GM21529 (cell line): ENCODE results near the gene PREB.
"Not testable (repeated sequence)": the region's sequence is repeated elsewhere in the genome, so short reads cannot be mapped to it uniquely, and the experiment has no call there.

Experiments
- ATAC-seq: cut with Tn5 transposase; IDR thresholded peaks from one replicate; pipeline ENCODE4 v1.9.1; 2021; ENCODE audit not compliant: unreplicated experiment

The PREB gene

DNA sequence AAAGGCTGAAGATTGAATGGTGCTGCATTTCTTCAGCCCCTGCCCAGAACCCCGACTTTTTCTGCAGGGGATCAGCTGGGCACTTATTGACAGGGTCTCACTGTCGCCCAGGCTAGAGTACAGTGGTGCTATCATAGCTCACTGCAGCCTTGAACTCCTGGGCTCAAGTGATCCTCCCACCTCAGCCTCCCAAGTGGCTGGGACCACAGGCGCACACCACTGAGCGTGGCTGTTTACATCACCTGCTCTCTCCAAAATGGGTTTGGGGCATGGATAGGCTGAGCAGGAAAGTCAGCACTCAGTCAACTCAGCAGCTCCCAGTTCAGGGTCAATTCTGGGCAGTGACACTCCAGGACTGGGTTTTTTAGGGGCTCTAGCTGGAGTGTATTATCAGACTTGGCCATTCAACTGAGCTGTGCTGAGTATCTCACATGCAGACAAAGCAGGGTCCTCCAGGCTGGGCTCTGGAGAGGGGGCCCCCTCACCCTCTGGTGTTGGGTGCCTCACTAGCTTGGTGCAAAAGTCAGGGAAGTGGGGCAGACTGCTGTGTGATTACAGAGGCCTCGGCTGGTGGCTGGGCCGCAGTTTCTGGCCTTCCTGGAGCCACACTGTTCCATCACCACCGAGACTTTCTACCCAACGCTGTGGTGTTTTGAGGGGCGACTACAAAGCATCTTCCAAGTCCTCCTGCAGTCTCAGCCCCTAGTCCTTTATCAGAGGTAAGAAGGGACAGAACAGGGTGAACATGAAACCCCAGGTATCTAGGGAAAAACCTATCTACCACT is 6.4 kb downstream of the PREB start:
- ATAC-seq, result no peak

- no peak for ATAC-seq
These were observed 8.2 kb downstream of the PREB start for GRCh38 chr2:27126252-27126710.

- no peak for ATAC-seq
These were observed 9.3 kb downstream of the PREB start for GRCh38 chr2:27125104-27125503.

DNA sequence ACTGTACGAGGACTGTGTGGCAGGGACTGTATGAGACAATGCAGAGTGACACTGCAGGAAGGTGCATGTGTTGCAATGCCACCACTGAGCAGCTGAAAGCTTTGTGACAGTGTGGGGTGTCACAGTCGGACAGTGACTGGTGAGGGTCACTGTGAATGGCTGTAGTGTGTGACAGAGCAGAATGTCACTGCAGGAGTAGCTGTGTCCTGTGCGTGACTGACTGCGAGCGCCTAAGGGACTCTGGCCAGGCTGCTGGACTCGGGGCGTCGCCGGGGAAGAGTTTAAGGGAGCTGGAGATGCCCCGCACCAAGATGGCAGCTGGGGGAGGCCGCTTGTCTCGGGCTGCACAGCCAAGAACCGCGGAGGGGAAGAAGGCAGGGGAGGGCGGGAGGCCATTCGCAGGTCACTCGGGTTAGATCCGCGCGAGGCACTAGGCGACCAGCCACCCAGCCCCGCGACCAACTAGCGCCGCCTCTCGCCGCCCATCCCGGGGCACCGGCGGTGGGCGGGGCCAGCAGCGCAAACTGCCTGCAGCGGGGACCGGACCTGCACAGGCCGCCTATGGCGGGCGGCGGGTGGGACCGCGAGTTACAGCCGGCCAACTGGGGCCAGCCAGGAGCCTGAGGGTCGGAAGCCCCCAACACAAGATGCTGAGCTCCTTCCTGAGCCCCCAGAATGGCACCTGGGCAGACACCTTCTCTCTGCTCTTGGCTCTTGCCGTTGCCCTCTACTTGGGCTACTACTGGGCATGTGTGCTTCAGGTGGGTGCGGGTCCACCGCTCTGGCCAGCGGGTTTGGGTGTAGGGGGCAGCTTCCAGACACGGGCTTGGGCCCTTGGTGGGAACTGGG is 10.9 kb downstream of the PREB start, which contains the start of gene ABHD1:
TSS of gene ABHD1 (plus strand) at position 514 of the 849 bp plus-strand sequence. CDS start at position 648, 134 bp downstream.
- ATAC-seq, result no peak

- no peak for ATAC-seq
These were observed 11.6 kb downstream of the PREB start for GRCh38 chr2:27122791-27123190.

DNA sequence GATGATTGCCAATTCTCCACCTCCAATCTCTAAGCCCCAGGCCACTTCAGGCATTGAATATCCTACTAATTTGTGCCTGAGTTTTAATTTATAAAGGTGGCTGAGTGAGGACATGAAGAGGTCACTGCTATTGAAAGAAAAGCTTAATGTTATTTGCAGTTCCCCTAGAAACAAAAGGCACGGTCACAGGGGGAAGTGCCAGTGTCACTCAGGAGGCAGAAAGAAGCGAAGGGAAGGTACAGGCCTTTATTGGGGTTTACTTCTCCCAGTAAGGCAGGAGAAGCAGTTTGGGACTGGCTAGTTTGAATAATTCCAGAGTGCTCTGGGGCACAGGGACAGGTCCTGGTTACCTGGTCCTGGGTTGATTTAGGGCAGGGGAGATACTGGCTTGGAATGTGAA is 12.5 kb downstream of the PREB start:
- no peak for ATAC-seq

GRCh38 chr2:27119330-27119670 is 15.1 kb downstream of the PREB start:
- ATAC-seq, result not testable (repeated sequence)

DNA sequence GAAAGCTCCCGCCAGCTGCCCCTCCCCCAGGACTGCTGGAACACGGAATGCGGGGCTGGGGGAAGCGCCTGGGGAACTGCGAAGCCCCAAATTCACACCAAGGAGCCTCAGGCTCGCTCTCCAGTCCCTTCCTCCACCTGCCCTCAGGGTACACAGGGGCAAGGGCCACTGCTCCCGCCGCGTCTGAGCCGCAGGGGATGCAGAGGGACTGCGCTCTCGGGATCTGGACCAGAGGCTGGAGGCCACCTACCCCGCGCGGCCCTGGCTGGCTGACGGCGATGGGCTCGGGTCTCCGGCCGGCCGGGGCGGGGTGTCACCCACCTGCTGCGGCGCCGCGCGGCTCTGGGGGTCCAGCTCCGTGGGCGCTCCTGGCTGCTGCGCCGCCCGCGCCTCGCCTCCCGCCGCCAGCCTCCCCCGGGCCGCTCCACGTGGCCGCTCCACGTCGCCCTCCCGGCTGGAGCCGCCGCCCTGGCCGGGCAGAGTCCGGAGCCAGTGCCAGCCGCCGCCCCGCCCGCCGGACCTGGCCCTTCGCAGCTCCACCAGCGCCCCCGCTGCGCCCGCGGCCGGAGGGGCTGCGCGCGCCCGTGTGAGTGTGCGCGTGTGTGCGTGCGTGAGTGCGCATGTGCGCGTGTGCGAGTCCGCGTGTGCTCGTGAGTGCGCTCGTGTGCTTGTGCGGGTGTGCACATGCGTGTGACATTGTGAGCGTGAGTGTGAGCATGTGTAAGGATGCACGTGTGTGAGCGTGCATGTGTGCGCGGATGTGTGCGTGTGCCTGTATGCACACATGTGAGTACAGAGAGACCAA is 15.7 kb downstream of the PREB start, which contains the start of gene CGREF1:
TSS of gene CGREF1 (minus strand) at position 604 of the 805 bp plus-strand sequence. CDS start 14,762 bp downstream, outside the sequence.
- no peak for ATAC-seq

- ATAC-seq, result no peak
These were observed 16.4 kb downstream of the PREB start for GRCh38 chr2:27117995-27118524.

- no peak for ATAC-seq
These were observed 18.9 kb downstream of the PREB start for GRCh38 chr2:27115519-27115918.

- ATAC-seq, result not testable (repeated sequence)
These were observed 22.9 kb downstream of the PREB start for GRCh38 chr2:27111392-27112078.

DNA sequence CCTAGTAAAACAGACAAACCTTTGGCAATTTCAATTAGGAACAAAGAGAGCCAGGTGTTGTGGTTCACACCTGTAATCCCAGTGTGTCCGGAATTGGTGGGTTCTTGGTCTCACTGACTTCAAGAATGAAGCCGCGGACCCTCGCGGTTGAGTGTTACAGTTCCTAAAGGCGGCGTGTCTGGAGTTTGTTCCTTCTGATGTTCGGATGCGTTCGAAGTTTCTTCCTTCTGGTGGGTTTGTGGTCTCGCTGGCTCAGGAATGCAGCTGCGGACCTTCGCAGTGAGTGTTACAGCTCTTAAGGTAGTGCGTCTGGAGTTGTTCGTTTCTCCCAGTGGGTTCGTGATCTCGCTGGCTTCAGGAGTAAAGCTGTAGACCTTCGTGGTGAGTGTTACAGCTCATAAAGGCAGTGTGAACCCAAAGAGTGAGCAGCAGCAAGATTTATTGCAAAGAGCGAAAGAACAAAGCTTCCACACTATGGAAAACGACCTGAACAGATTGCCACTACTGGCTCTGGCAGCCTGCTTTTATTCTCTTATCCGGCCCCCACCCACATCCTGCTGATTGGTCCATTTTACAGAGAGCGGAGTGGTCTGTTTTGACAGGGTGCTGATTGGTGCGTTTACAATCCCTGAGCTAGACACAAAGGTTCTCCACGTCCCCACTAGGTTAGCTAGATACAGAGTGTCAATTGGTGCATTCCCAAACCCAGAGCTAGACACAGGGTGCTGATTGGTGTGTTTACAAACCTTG is 23.7 kb downstream of the PREB start:
- ATAC-seq, result not testable (repeated sequence)

DNA sequence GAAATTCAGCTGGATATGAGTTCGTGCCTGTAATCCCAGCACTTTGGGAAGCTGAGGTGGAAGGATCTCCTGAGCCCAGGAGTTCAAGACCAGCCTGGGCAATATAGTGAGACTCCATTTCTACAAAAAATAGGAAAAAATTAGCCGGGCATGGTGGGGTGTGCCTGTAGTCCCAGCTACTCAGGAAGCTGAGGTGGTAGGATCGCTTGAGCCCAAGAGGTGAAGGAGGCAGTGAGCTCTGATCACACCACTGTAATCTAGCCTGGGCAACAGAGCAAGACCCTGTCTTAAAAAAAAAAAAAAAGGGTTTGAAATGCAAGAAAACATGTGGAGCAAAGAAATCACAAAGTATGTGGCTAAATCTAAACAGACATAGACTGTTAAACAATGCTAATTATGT is 25.4 kb downstream of the PREB start:
- ATAC-seq, result no peak

DNA sequence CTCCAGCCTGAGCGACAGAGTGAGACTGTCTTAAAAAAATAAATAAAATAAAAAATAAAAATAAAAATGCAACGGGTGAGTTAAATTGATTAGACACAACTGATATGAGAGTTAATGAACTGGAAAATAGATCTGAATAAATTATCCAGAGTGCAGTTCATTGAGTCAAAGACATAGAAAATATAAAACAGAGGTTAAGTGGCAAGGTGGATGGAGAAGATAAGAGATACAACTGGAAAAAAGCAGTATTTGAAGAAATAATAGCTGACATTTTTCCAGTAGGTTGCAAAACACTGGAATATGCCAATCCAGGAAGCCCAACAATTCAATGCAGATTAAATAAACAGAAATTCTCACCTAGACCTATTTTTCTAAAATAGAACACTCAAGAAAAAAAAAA is 26.2 kb downstream of the PREB start:
- ATAC-seq, result no peak

DNA sequence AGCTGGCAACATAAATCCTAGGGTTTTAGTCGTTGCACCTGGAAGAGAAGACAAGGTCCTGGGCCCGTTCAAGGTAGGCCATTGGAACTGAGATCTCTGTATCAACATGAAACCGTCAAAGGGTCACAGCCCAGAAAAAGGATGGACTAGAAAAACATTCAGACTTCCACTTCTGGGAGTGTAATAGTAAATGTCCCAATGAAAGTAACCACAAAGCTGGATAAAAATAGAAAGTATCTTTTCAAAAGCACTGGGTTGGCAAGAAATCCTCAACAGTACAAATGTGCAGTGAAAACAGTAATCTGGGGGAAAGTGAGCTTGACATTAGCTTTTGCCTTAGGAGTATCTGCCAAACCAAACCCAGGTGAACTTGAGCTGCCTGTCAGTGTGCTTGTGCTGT is 28.5 kb downstream of the PREB start:
- ATAC-seq, result no peak

DNA sequence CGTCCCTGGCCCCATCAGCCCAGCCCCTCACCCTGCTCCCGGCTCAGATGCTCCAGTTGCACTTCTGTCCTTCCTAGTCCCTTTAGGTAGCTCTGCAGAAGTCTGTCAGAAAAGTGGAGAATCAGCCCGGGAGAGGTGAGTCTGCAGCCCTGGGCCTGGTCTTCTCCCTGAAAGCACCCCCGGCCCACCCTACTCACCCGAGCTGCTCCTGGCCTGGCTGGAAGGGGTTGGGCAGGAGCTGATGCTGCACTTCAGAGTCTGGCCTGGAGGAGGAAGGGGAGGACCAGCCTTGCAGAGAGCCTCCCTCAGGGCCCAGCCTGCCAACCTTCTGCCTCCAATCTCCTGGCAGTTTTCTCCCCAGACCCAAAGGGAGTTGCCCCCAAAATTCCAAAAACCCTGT is 32.1 kb downstream of the PREB start:
- no peak for ATAC-seq

DNA sequence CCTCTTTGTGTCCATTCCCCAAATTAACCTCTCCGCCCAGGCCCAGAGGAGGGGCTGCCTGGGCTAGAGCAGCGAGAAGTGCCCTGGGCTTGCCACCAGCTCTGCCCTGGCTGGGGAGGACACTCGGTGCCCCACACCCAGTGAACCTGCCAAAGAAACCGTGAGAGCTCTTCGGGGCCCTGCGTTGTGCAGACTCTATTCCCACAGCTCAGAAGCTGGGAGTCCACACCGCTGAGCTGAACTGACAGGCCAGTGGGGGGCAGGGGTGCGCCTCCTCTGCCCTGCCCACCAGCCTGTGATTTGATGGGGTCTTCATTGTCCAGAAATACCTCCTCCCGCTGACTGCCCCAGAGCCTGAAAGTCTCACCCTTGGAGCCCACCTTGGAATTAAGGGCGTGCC is 34.4 kb downstream of the PREB start:
- no peak for ATAC-seq

DNA sequence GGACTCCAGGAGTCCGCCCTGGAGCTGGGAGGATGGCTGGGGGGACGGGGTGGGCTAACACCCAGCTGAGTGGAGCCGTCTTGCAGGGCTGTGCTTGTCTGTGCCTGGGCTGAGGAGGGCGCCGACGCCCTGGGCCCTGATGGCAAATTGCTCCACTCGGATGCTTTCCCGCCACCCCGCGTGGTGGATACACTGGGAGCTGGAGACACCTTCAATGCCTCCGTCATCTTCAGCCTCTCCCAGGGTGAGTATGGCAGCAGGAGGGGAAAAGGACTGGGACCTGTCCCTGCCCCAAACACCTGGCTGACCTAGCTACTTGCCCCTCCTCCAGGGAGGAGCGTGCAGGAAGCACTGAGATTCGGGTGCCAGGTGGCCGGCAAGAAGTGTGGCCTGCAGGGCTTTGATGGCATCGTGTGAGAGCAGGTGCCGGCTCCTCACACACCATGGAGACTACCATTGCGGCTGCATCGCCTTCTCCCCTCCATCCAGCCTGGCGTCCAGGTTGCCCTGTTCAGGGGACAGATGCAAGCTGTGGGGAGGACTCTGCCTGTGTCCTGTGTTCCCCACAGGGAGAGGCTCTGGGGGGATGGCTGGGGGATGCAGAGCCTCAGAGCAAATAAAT is 35.0 kb downstream of the PREB start:
- ATAC-seq, result no peak

GRCh38 chr2:27097341-27097740 is 37.1 kb downstream of the PREB start:
- no peak for ATAC-seq
